HCT116 (cell line): ENCODE measurements around the gene TDP1. TPM values are rescaled to one million over a fixed set of nuclear protein-coding genes. Genes with fewer than 3 reads are reported as not detected.
"Not testable (repeated sequence)": the region's sequence is repeated elsewhere in the genome, so short reads cannot be mapped to it uniquely, and the experiment has no call there.

Experiments used
- ATAC-seq: fragments of 200-7000 bp; cut with Tn5 transposase; 2 replicates; pipeline ENCODE4 v1.9.1; 2020; ENCODE audit warnings: mild to moderate bottlenecking, moderate library complexity
- BruUV-seq: library from RNA; stranded (reverse); fragments of 400-500 nt; replicated peaks from 2 replicates; lab custom pipeline; 2021; lab: Mats Ljungman, UMichigan
- CTCF ChIA-PET: fragments of 300-600 bp; sonication (Branson Sonifier 250); formaldehyde crosslinking; loops from one replicate; lab custom pipeline; 2021; ENCODE audit warnings: antibody characterized with exemption; lab: Charles Lee
- POLR2A ChIA-PET: fragments of 300-600, 350-600 bp; sonication (Branson Sonifier 250); formaldehyde crosslinking; loops from one replicate; lab custom pipeline; 2021; ENCODE audit warnings: antibody characterized with exemption; lab: Charles Lee
- RAD21 ChIA-PET, 2 experiments: fragments of 300-600 bp; sonication (Branson Sonifier 250); formaldehyde crosslinking; loops; one replicate each; lab custom pipeline; 2023; ENCODE audit warnings: low total read pairs in 2 of 2; ENCODE audit not compliant: uncharacterized antibody in 2 of 2, unreplicated experiment in 2 of 2, low non-redundant PET in 1 of 2; lab: Charles Lee
- DNase-seq: peaks from one replicate; pipeline ENCODE4 v3.0.0-alpha.2; 2010; ENCODE audit warnings: low read depth, low spot score
- H2AFZ ChIP-seq: fragments of 200-600 bp; shearing (Covaris generic), sonication (generic); 2 replicates; pipeline ENCODE4 v1.6.1; 2017; ENCODE audit warnings: low read depth, mixed run types, mixed read lengths, antibody characterized with exemption, low read length; ENCODE audit not compliant: poor library complexity, severe bottlenecking
- H3K27ac ChIP-seq: 2 replicates; pipeline ENCODE4 v1.5.1; 2012; ENCODE audit warnings: low read depth, low read length
- H3K27me3 ChIP-seq: fragments of 200-600 bp; sonication (generic); 2 replicates; pipeline ENCODE4 v1.6.1; 2016; ENCODE audit warnings: mixed run types, low read length, mixed read lengths; ENCODE audit not compliant: insufficient read depth
- H3K36me3 ChIP-seq, 2 experiments: fragments of 200-500 bp in 1 of 2; fragments of 200-600 bp in 1 of 2; sonication (Bioruptor generic) in 1 of 2; sonication (generic) in 1 of 2; 2 replicates each; pipeline versions ENCODE4 v1.5.1 to v1.6.1; 2014 to 2016; ENCODE audit warnings: low read length in 2 of 2, inconsistent platforms in 1 of 2, mixed read lengths in 1 of 2, mixed run types in 1 of 2; ENCODE audit not compliant: insufficient read depth in 2 of 2, control insufficient read depth in 1 of 2
- H3K4me1 ChIP-seq, 2 experiments: fragments of 200-600 bp in 1 of 2; sonication (generic) in 1 of 2; 2 replicates each; pipeline versions ENCODE4 v1.5.1 to v1.6.1; 2012 to 2017; ENCODE audit warnings: low read length in 2 of 2, inconsistent platforms in 1 of 2, mild to moderate bottlenecking in 1 of 2, mixed read lengths in 1 of 2, mixed run types in 1 of 2, moderate library complexity in 1 of 2; ENCODE audit not compliant: insufficient read depth in 2 of 2, control insufficient read depth in 1 of 2
- H3K4me2 ChIP-seq: fragments of 200-600 bp; sonication (generic); 2 replicates; pipeline ENCODE4 v1.6.1; 2017; ENCODE audit warnings: mixed run types, low read length, mixed read lengths
- H3K4me3 ChIP-seq, 2 experiments: fragments of 200-600 bp in 1 of 2; sonication (generic) in 1 of 2; replicated peaks in 1 of 2; 2 replicates each; pipeline ENCODE4 v1.5.1; 2011 to 2016; ENCODE audit warnings: low read length in 2 of 2, control low read depth in 1 of 2, low read depth in 1 of 2, mild to moderate bottlenecking in 1 of 2, mixed read lengths in 1 of 2, mixed run types in 1 of 2
- H3K79me2 ChIP-seq: fragments of 200-600 bp; sonication (generic); 2 replicates; pipeline ENCODE4 v1.6.1; 2017; ENCODE audit warnings: mild to moderate bottlenecking, mixed run types, low read length, moderate library complexity, mixed read lengths; ENCODE audit not compliant: insufficient read depth
- H3K9ac ChIP-seq: fragments of 200-600 bp; sonication (generic); 2 replicates; pipeline ENCODE4 v1.6.1; 2016; ENCODE audit warnings: low read length, mixed read lengths
- H3K9me2 ChIP-seq: fragments of 200-600 bp; sonication (generic), shearing (Covaris generic); 2 replicates; pipeline ENCODE4 v1.6.1; 2017; ENCODE audit warnings: mixed run types, mild to moderate bottlenecking, moderate library complexity; ENCODE audit not compliant: insufficient read depth
- H3K9me3 ChIP-seq, 2 experiments: fragments of 200-500 bp in 1 of 2; fragments of 200-600 bp in 1 of 2; sonication (Bioruptor generic) in 1 of 2; sonication (generic) in 1 of 2; 2 replicates each; pipeline ENCODE4 v1.6.1; 2014 to 2017; ENCODE audit warnings: low read length in 2 of 2, mixed read lengths in 2 of 2, inconsistent platforms in 1 of 2, low read depth in 1 of 2, mild to moderate bottlenecking in 1 of 2, mixed run types in 1 of 2, moderate library complexity in 1 of 2; ENCODE audit not compliant: control insufficient read depth in 1 of 2, insufficient read depth in 1 of 2
- H4K20me1 ChIP-seq: fragments of 200-600 bp; sonication (generic), shearing (Covaris generic); 2 replicates; pipeline ENCODE4 v1.6.1; 2017; ENCODE audit warnings: mixed run types, mild to moderate bottlenecking, moderate library complexity; ENCODE audit not compliant: insufficient read depth
- CBX3 ChIP-seq: IDR thresholded peaks from 2 replicates; pipeline ENCODE4 v1.6.1; 2012; ENCODE audit warnings: low read depth
- CEBPB ChIP-seq: IDR thresholded peaks from 2 replicates; pipeline ENCODE4 v1.6.1; 2012; ENCODE audit warnings: low read depth
- EGR1 ChIP-seq: IDR thresholded peaks from 2 replicates; pipeline ENCODE4 v1.6.1; 2012; ENCODE audit warnings: low read depth
- ELF1 ChIP-seq: IDR thresholded peaks from 2 replicates; pipeline ENCODE4 v1.6.1; 2012; ENCODE audit warnings: low read depth, borderline replicate concordance
- FOSL1 ChIP-seq: IDR thresholded peaks from 2 replicates; pipeline ENCODE4 v1.6.1; 2012; ENCODE audit warnings: low read depth
- POLR2A ChIP-seq: IDR thresholded peaks from 2 replicates; pipeline ENCODE4 v1.7.0; 2011; ENCODE audit warnings: borderline replicate concordance; ENCODE audit not compliant: insufficient read depth, insufficient read length; ENCODE audit errors: extremely low read depth
- POLR2AphosphoS5 ChIP-seq: IDR thresholded peaks from 2 replicates; pipeline ENCODE4 v1.6.1; 2011; ENCODE audit warnings: mild to moderate bottlenecking, low read depth, low read length, moderate library complexity
- RAD21 ChIP-seq: IDR thresholded peaks from 2 replicates; pipeline ENCODE4 v1.6.1; 2012; ENCODE audit warnings: low read depth, mild to moderate bottlenecking
- SIN3A ChIP-seq: IDR thresholded peaks from 2 replicates; pipeline ENCODE4 v1.6.1; 2012; ENCODE audit warnings: low read depth
- SP1 ChIP-seq: IDR thresholded peaks from 2 replicates; pipeline ENCODE4 v1.6.1; 2012; ENCODE audit warnings: low read depth
- YY1 ChIP-seq: IDR thresholded peaks from 2 replicates; pipeline ENCODE4 v1.6.1; 2011; ENCODE audit warnings: low read length, low read depth, moderate library complexity, mild to moderate bottlenecking; ENCODE audit not compliant: insufficient replicate concordance; ENCODE audit errors: extremely low read depth
- ZFX ChIP-seq: fragments of 450-650 bp; IDR thresholded peaks from 2 replicates; pipeline ENCODE4 v1.6.1; 2017
- intact Hi-C: fragments of 100-400 bp; cut with micrococcal nuclease; formaldehyde crosslinking; loops from 2 replicates; pipeline ENCODE4 v1.10.0; 2022
- total RNA-seq: library from RNA; stranded (reverse); gene quantifications from one replicate; pipeline ENCODE4 v1.2.1, GENCODE V29; 2021; ENCODE audit not compliant: unreplicated experiment
- TF ChIP-seq, protein P1 (sequence below): IDR thresholded peaks from 2 replicates; pipeline ENCODE4 v1.6.1; 2012
- TF ChIP-seq, protein P2 (sequence below): IDR thresholded peaks from 2 replicates; pipeline ENCODE4 v1.6.1; 2011; ENCODE audit warnings: mild to moderate bottlenecking, low read length, moderate library complexity; ENCODE audit not compliant: insufficient replicate concordance; ENCODE audit errors: extremely low read depth
- TF ChIP-seq, protein P3 (sequence below): IDR thresholded peaks from 2 replicates; pipeline ENCODE4 v1.6.1; 2012
- TF ChIP-seq, protein P4 (sequence below): IDR thresholded peaks from 2 replicates; pipeline ENCODE4 v1.6.1; 2012; ENCODE audit warnings: low read depth

Gene TDP1
- total RNA-seq, 1 experiment from 2014 or later: 37.1 TPM

DNA sequence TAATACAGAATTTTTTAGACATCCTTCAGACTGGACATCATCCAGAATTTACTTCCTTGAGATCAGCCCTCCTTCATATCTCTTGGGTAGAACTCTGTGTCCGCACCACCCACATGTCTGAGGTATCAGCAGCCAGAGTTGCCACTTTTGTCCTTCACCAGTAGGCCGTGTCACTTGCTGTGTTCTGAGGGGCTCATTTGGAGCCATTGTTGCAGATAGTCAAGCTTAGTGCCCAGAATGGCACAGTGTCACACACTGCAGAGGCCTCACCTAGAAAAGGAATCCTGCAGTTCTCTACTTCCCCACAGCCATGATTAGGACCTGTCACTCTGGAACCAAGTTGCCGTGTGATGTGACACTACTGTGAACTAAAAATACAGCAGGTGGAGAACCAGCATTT, 69.2 kb downstream of the TDP1 start:
- peaks cover 0 to 9% of the 10 kb centered on the region in 2 experiments; a peak in 2 of 4 replicates for H3K36me3 ChIP-seq
- H3K4me3 ChIP-seq: no peak overlapping the region
- H2AFZ ChIP-seq: no peak overlapping the region
- no peak overlapping the region for H3K27ac ChIP-seq
- no peaks in the 10 kb centered on the region for H3K4me1 ChIP-seq
- H3K9ac ChIP-seq: no peak overlapping the region
- no TSS peak for BruUV-seq
- TF ChIP-seq, protein P1, sequence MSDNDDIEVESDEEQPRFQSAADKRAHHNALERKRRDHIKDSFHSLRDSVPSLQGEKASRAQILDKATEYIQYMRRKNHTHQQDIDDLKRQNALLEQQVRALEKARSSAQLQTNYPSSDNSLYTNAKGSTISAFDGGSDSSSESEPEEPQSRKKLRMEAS: no peak
- no peak for TF ChIP-seq RAD21
- no peak for TF ChIP-seq POLR2AphosphoS5
- TF ChIP-seq, protein P2, sequence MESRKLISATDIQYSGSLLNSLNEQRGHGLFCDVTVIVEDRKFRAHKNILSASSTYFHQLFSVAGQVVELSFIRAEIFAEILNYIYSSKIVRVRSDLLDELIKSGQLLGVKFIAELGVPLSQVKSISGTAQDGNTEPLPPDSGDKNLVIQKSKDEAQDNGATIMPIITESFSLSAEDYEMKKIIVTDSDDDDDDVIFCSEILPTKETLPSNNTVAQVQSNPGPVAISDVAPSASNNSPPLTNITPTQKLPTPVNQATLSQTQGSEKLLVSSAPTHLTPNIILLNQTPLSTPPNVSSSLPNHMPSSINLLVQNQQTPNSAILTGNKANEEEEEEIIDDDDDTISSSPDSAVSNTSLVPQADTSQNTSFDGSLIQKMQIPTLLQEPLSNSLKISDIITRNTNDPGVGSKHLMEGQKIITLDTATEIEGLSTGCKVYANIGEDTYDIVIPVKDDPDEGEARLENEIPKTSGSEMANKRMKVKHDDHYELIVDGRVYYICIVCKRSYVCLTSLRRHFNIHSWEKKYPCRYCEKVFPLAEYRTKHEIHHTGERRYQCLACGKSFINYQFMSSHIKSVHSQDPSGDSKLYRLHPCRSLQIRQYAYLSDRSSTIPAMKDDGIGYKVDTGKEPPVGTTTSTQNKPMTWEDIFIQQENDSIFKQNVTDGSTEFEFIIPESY: no peak
- TF ChIP-seq CEBPB: no peak
- no peak for TF ChIP-seq ZFX
- TF ChIP-seq, protein P3, sequence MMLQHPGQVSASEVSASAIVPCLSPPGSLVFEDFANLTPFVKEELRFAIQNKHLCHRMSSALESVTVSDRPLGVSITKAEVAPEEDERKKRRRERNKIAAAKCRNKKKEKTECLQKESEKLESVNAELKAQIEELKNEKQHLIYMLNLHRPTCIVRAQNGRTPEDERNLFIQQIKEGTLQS: no peak
- TF ChIP-seq FOSL1: no peak
- no peak for TF ChIP-seq CBX3
- TF ChIP-seq POLR2A: no peak
- TF ChIP-seq EGR1: no peak
- TF ChIP-seq, protein P4, sequence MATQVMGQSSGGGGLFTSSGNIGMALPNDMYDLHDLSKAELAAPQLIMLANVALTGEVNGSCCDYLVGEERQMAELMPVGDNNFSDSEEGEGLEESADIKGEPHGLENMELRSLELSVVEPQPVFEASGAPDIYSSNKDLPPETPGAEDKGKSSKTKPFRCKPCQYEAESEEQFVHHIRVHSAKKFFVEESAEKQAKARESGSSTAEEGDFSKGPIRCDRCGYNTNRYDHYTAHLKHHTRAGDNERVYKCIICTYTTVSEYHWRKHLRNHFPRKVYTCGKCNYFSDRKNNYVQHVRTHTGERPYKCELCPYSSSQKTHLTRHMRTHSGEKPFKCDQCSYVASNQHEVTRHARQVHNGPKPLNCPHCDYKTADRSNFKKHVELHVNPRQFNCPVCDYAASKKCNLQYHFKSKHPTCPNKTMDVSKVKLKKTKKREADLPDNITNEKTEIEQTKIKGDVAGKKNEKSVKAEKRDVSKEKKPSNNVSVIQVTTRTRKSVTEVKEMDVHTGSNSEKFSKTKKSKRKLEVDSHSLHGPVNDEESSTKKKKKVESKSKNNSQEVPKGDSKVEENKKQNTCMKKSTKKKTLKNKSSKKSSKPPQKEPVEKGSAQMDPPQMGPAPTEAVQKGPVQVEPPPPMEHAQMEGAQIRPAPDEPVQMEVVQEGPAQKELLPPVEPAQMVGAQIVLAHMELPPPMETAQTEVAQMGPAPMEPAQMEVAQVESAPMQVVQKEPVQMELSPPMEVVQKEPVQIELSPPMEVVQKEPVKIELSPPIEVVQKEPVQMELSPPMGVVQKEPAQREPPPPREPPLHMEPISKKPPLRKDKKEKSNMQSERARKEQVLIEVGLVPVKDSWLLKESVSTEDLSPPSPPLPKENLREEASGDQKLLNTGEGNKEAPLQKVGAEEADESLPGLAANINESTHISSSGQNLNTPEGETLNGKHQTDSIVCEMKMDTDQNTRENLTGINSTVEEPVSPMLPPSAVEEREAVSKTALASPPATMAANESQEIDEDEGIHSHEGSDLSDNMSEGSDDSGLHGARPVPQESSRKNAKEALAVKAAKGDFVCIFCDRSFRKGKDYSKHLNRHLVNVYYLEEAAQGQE: no peak
- no peak for TF ChIP-seq SIN3A
- no peak for TF ChIP-seq ELF1
- TF ChIP-seq SP1: no peak
- no peak for TF ChIP-seq YY1
- TF ChIP-seq, all 23 proteins: peak for 0
- ChIA-PET POLR2A (no interaction called here), CTCF (no interaction called here), RAD21 (no interaction called here)
- Histone ChIP-seq H3K27me3 (no peaks in the 10 kb centered on the region), H3K9me3 (no peaks in the 10 kb centered on the region), H3K4me2 (no peak overlapping the region), H3K79me2 (no peaks in the 10 kb centered on the region), H3K9me2 (no peaks in the 10 kb centered on the region), H4K20me1 (no peaks in the 10 kb centered on the region)
- intact Hi-C loops: no loop called here
- no peak for ATAC-seq
- no peak for DNase-seq

DNA sequence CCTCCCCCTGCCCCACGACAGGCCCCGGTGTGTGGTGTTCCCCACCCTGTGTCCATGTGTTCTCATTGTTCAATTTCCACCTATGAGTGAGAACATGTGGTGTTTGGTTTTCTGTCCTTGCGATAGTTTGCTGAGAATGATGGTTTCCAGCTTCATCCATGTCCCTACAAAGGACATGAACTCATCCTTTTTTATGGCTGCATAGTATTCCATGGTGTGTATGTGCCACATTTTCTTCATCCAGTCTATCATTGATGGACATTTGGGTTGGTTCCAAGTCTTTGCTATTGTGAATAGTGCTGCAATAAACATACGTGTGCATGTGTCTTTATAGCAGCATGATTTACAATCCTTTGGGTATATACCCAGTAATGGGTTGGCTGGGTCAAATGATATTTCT, 70.9 kb downstream of the TDP1 start:
- H3K27me3 ChIP-seq, H3K9me2 ChIP-seq, RAD21 ChIA-PET, H3K27ac ChIP-seq, H3K79me2 ChIP-seq, H3K4me1 ChIP-seq, H3K9ac ChIP-seq, H3K9me3 ChIP-seq, H3K36me3 ChIP-seq, H2AFZ ChIP-seq, H3K4me3 ChIP-seq, CTCF ChIA-PET, DNase-seq, BruUV-seq, H4K20me1 ChIP-seq, POLR2A ChIA-PET, ATAC-seq, intact Hi-C loops, H3K4me2 ChIP-seq: not testable (repeated sequence)
